Effector CD4-positive, alpha-beta T cell (primary cell): ENCODE data around the gene SART3.
"Not testable (repeated sequence)": the region's sequence is repeated elsewhere in the genome, so short reads cannot be mapped to it uniquely, and the experiment has no call there.

Experiments used
- DNase-seq: peaks from one replicate; pipeline ENCODE4 v3.0.0-alpha.2; 2020

SART3 gene

DNA sequence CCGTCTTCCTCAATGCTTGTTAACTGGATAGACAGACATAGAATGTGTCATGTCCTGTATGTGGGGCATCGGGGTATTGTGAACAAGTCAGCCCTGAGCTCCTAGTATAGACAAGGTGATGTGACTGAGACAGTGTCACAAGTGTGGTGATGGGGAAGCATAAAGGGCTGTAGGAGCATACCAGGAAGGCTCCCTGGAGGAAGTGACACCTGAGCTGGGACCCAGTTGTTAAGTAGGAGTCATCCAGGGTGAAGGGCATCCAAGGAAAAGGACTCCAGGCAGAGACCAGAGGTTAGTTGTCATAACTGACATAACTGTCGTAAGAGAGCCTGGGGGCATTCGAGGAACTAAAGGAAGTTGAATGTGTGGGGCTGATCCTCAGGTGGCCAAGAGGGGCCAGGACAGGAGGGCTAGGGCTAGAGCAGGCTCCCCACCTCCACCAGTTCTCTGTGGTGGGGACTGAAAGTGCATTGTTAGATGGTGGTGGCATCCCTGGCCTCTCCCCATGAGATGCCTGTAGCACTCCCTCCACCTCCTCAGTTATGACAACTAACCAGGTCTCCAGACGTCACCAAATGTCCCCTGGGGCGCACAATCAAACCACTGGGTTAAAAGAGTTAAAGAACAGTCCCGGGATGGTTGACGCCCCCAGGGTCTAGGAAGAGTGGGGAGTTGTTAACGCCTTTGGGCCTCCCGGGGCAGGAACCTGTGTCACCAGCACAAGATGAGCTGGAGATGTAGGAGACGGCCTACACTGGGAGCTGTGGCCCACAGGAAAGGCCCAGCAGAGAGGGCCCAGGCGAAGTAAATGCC lies 43.5 kb downstream of the SART3 start:
- no peak for DNase-seq

DNA sequence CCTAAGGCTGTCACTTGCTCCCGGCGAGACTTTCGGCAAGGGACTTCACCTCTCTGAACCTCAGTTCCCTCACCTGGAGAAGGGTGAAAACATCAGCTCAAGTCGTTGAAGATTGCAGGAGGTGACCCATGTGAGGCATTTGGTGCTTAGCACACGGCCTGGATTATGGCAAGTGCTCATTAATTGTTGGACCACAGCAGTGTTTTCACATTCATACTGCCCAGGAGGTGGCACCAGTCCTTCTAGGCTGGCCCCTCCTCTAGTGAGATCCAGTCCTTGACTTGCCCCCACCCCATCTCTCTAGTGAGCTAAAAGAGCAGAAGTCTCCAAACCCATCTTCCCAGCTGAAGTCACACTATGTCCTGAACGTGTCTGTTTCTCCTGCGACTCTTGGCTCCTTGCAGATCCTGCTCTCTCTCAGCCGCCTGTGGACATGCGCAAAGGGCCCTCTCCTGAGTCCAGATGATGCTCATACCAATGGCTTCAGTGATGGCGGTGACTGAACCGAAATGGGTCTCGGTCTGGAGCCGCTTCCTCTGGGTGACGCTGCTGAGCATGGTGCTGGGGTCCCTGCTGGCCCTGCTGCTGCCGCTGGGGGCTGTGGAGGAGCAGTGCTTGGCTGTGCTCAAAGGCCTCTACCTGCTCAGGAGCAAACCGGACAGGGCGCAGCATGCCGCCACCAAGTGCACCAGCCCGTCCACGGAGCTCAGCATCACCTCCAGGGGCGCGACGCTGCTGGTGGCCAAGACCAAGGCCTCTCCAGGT lies 44.3 kb downstream of the SART3 start:
- DNase-seq: no peak

DNA sequence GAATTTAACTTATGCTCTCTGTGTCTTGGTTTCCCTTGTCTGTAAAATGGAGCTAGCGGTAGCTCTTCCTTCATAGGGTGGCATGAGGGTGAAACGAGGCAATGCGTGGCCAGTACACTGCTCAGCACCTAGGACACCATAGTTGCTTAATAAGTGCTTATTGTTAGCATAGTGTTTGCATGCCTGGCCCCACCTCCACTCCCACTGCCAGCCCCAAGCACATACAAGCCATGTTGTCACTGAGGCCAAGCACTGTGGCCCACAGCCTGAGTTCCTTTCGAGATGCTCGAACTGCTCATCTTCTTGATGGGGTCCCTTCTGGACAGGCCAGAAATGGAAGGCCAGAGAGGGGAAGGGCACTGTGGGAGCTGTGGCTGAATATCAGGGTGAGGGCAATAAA lies 45.1 kb downstream of the SART3 start:
- DNase-seq: no peak

DNA sequence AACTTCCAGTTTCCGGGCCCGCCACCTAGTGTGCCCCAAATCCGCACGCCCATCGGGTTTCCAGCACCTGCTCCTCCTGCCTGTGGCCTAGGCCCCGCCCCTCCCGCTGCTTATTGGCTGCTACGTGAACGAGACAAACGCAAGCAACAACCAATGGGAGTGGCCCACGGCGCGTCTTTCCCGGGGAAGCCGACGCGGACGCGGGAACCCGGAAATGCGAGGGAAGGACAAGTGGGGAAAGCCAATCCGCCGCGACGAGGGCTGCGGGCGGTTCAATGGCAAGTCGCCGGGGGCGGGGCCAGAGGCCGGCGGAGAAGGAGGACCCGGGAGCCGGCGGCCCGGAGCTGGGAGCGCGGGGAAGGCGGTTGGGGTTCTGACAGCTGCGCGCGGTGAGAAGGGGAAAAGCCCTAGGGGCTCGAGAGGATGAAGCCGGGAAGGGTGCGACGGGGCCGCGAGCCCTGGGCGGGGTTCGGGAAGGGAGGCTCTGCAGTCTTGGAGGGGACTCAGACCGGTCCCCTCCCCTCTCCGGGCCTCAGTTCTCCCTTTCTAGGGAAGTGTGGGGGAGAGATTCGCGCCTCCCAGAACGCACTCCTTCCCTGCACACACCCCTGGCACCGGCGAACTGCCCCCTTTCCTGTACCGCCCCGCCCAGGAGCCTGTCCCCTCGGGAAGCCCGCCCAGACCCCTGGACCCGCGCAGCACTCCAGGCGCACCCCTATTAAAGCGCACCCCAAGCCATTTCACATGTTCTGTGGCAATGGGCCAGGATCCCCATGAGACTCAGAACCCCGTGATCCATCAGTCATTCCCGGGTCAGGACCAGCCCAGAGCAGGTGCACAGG lies 45.8 kb downstream of the SART3 start, which contains the start of gene FICD:
TSS of gene FICD (plus strand) at position 305 of the 842 bp plus-strand sequence. CDS start 1,696 bp downstream, outside the sequence.
- peak; percentile 100 for DNase-seq

DNA sequence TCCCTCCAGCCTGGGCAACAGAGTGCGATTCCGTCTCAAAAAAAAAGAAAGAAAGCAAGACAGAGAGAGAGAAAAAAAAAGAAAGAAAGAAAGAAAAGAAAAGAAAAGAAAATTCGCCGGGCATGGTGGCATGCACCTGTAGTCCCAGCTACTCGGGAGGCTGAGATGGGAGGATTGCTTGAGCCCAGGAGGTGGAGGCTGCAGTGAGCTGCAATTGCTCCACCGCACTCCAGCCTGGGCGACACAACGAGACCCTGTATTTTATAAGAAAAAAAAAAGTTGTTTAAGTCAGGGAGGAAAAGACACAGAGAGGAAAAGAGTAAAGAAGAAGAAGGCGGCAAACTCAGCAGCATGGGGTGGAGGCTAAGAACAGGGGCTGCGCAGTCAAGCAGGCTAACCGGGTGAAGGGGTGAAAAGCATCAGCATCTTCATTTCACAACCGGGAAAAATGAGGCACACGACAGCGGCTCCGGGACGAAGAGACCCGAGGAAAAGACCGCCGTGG lies 46.5 kb downstream of the SART3 start:
- no peak for DNase-seq

DNA sequence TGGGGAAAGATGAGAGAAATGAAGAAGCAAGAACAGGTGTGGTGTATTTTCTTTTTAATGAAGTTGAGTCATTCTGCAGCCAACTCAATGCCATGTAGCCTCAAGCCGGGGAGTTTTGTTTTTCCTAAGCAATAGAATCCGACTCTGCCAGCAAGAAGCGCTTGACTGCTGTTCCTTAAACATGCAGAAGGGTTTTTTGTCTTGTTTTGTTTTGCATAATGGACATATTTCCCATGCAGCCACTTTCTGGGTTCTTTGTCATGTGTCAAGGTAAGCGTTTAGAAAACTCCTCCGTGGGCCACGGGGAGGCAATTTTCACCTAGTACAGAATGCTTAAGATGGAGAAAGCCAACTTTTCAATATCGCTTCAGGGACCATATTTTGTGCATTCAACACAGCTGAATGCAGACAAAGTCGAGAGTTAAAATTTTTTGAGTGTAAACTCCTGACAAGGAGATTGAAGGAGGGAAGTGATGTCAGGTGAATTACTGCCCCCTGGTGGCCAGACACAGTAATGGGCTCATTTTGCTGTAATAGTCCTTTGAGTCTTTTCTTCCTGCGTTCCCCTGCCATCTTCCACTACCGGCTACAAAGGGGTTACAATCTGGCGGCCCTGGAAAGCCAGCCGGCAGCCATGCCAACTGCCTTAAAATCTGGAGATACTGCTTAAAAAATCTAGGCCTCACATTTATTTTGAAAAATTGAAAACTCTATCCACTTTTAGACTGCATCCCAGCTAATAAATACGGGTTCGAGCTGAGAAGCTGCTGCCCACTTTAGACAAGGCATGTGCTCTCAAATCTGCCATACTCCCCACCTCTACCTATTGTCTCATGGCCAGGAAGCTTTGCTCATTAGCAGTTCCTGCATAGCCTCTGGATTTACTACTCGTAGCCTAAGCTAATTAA lies 49.1 kb downstream of the SART3 start:
- DNase-seq: peak; percentile 66

DNA sequence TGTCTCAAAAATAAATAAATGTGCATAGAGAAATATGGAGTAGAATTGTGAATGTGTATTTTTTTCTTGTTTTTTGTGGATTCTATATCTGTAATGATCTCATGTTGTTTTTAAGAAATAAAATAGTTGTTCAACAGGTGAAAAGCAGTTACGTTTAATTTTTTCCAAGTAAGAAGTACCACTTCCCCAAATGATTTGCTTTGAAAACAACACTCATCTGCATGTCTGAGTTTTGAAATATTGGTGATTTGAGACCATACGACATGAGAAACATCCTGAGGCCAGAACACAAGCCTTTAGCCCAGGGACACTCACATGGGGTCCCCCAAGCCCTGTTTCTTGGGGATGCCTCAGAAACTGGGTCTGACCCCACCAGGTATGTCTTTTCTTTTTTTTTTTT lies 50.1 kb downstream of the SART3 start:
- DNase-seq: no peak

DNA sequence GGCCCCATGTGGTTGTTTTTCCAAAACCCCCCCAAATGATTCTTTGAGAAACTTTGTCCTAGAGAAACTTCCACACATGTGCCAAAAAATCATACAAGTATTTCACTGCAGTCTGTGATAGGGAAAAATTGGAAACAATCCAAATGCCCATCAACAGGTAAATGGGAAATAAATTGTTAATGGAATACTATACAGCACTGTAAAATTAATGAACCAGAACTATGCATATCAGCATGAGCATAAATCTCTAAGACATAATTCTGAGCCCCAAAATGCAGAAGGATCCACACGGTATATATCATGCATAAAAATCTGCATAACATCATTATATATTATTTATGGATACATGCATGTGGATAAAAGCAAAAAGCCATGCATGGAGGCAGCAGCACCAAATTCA lies 51.2 kb downstream of the SART3 start:
- no peak for DNase-seq

DNA sequence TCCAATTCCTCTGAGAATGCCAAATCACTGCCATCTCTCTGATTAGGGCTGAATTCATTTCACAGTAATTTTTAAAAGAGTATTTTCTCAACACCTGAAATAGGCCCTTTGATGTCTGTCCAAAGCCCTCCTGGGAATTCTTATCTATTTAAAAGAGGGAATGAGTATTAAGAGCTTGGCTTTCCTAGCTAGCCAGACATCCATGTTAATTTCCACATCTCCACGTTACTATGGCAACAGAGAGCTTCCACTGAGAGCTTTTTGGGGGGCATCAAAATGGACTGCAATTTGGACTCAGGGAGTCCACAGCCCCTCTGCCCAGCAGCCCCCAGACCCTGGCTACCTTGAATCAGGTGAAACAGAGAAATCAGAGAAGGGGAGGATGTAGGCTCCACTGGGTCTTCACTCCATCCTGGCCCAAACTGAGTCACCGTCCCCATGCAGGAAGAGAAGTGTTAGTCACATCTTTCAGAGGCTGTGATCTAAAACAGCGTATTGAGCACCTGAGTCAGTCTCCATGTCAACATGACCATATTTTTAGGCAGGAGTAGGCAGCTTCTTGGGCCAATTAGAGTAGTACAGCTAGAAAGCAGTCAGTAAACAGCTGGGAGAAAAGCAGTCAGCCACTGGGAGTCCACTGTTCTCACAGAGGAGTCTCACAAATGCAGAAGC lies 52.9 kb downstream of the SART3 start:
- no peak for DNase-seq

DNA sequence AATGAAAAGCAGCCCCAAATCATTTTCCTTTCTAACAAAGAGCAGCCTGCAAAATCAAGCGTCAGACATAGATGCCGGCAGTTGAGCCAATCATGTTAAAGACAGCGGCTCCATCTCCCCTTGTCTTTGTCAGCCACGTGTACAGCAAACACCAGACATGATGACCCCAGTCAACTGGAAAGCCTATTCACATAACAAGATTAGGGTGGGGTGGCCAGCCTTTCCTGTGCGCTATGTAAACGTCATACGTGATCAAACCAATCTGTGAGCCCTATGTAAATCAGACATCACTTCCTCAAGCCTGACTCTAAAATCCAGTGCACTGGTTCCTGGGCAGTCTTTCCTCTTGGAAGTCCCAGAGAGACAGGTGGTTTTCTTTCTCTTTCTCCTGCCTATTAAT lies 55.8 kb downstream of the SART3 start:
- DNase-seq: no peak

DNA sequence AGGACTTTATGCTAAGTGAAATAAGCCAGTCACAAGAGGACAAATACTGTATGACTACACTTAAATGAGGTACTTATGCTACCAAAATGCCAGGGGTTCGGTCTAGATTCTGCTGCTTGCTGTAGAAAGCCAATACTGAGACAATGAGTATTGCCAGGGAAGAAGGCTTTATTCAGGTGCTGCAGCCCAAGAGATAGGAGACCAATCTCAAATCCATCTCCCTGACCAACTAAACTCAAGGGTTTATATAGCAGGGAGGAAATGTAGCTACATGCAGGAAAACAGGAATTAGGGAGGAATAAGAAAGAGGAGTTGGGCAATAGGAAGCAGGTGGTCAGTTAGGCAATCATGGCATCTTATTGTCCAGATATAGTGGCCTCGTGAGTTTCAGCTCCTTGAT lies 58.1 kb downstream of the SART3 start:
- no peak for DNase-seq

DNA sequence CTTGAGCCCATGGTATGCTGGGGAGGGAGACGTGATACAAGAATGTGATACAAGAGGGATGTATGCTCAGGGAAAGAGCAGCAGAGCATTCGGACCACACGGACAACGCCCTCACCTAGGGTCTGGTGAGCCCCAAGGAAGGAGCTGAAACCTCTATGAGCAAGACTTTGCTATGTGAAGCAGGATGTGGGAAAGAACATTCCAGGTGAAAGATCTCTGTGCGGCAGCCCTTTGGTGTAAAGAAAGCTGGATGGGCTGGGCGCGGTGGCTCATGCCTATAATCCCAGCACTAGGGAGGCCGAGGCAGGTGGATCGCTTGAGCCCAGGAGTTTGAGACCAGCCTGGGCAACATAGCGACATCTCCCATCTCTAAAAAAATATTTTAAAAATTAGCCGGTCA lies 62.8 kb downstream of the SART3 start:
- DNase-seq: no peak

DNA sequence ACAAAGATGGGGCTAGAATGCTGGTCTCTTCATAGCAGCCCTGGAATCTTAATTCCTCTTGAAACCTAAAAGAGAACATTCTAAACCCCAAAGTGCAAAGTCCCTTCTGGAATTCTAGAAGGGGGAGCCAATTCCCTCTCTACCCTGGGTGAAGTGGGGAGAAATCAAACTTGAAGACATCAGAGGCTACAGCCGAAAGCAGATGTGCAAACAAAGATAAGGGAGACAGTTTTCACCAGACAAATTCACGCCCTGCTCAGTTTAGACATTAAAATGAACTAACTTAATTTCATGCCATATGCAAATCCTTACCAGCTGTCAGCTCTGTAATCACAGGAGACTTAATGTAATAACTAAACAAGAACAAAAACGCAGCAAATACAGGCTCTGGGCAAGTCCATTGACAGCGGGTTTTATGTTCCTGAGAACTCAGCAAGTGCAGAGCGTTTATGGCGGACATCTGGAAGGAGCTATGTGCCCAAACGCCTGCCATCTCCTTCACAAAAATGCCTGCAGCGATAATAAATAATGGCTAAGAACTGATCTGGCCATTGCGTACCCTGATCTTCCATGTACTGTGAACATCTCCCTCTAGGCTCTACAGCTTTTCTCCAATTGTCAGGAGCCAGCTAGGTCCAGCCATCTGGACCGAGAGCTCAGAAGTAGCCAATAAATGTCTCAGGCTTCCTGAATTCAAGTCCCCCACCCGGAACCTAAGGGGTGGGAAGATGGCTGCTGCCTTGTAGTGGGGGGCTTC lies 65.0 kb downstream of the SART3 start:
- DNase-seq: no peak

DNA sequence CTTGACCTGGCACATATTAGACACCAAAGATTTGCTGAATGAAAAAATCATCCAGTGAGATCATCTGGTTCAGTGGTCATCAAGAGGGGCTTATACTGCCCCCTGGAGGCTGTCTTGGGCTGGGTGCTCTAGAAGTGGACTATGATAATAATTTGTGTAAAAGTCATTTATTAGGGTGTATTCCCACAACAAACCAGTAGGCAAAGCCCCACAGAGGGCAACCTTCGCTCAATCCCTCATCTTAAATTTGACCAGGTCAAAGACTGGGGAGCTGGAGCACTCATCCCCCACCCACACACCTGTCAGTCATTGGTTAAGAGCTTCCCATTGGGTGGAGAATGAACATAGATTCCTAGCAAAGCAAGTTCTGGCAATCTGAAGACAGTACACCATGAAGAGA lies 65.9 kb downstream of the SART3 start:
- DNase-seq: no peak

DNA sequence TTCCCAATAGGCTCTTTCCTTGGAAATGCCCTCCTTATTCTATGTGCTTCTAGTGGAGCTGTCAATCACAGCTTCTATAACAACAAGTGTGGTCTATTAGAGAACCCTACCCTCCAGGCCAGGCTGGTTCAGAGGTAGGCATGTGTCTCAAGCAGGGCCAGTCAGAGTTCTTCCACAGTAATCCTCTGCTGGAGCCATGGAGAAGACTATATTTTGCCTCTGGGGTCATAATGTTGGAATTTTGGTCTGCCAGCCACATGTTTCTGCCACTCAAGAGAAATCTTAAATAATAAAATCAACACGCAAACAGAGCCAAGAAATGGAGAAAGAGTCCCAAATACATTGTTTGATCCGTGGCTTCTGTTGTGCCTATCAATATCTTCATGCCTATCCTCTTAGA lies 69.7 kb downstream of the SART3 start:
- DNase-seq: no peak

DNA sequence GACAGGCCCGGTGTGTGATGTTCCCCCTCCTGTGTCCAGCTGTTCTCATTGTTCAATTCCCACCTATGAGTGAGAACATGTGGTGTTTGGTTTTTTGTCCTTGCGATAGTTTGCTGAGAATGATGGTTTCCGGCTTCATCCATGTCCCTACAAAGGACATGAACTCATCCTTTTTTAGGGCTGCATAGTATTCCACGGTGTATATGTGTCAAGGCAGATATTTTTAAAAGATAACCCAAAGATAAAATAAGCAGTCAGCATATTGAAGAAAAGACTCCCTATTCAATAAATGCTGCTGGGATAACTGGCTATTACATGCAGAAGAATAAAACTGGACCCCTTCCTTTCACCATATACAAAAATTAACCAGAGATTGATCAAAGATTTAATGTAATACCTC lies 73.9 kb downstream of the SART3 start:
- DNase-seq: not testable (repeated sequence)

DNA sequence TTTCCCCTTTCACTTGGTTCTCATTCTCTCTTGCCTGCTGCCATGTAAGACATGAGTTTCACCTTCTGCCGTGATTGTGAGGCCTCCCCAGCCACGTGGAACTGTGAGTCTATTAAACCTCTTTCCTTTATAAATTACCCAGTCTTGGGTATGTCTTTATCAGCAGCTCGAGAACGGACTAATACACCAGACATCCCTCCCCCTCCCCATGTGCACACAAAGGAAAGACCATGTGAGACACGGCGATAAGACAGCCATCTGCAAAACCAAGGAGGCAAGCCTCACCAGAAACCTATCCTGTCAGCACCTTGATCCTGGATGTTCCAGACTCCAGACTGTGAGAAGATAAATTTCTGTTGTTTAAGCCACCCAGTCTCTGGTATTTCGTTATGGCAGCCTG lies 75.6 kb downstream of the SART3 start:
- not testable (repeated sequence) for DNase-seq

DNA sequence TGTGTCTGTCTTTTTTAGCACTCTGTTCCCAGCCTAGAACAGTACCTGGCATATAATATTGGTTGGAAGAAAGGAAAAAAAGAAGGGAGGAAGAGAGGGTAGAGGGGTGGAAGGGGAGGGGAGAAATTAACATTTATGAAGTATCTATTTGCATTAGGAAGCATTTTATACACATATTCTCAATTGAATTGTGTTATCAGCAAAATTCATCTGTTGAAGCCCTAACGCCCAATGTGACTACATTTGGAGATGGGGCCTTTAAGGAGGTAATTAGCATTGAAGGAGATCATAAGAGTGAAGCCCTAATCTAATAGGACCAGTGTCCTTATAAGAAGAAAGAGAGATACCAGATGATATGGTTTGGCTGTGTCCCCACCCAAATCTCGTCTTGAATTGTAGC lies 76.1 kb downstream of the SART3 start:
- DNase-seq: no peak

DNA sequence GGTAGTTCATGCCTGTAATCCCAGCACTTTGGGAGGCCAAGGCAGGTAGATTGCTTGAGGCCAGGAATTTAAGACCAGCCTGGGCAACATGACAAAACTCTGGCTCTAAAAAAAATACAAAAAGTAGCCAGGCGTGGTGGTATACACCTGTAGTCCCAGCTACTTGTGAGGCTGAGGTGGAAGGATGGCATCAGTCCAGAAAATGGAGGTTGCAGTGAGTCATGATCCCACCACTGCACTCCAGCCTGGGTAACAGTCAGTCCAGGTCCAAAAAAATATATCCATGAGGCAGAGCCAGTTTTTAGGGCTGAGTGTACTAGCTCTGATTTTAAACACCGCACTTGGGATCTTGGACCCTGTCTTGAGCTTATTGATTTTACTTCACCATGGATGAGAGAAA lies 76.5 kb downstream of the SART3 start:
- no peak for DNase-seq

DNA sequence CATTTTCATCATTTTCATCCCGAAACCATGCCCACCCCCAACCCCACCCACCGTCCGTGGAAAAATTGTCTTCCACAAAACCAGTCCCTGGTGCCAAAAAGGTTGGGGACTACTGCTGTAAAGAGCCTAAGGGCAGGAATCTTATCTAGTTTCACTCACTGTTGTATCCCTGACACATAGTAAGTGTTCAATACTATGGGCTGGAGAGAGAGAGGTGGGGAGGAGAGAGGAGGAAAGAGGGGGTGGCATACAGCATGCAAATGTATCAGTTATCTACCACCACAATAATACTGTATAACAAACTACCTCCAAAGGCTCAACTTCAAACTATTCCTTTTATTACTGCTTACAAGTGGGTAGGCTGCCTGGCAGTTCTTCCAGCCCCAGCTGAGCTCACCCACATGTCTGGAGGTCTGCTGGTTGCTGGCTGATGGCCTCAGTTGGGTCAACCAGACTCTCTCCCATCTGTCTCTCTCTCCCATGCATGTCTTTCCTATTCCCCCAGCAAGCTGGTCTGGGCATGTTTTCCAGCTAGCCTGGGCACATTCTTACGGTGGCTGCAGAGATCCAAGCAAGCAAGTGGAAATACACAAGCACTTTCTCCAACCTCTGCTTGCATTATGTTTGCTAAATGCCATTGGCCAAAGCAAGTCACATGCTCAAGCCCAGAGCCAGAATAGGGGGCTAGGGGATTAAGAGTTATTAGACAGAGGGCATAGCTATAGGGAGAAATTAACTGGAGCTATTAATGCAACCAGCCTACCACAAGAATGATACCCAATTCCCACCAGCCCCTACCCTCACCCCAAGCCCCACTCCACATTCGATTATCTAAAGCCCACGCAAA lies 77.5 kb downstream of the SART3 start:
- DNase-seq: no peak
